ENCODE measurements around the gene ASB2. TPM values are rescaled to one million over a fixed set of nuclear protein-coding genes. Genes with fewer than 3 reads are reported as not detected.

Gene ASB2
- total and polyA plus RNA-seq, 2 of the 8 experiments (the other 6 are each of a cell fraction or from before 2014, with no cell fraction given), result 1.0 to 2.1 TPM

- TF ChIP-seq PHF8 (conservative IDR thresholded peaks at IDR 0.05; ENCODE audit: low read depth, low read length) (no peak), TAF7 (optimal IDR thresholded peaks at IDR 0.05; ENCODE audit: borderline replicate concordance, low read depth, low read length) (no peak), CTBP2 (IDR thresholded peaks at IDR 0.05; ENCODE audit: borderline replicate concordance, insufficient read depth, insufficient read length, low read length) (no peak), CTCF (IDR thresholded peaks at IDR 0.05; ENCODE audit: control extremely low read depth in 1 of 3, insufficient read depth in 1 of 3, low read depth in 1 of 3, low read length in 3 of 3) (peak; percentile 93 to 99 (median 97)), YY1 (IDR thresholded peaks at IDR 0.05; ENCODE audit: low read depth, low read length) (peak; percentile 59; the same call in 1 of the 2 replicates), SIX5 (IDR thresholded peaks at IDR 0.05; ENCODE audit: low read depth, low read length) (no peak), GTF2F1 (IDR thresholded peaks at IDR 0.05; ENCODE audit: borderline replicate concordance, low read depth, low read length) (no peak), SP2 (IDR thresholded peaks at IDR 0.05; ENCODE audit: low read length) (no peak), TAF1 (IDR thresholded peaks at IDR 0.05; ENCODE audit: low read depth, low read length) (no peak), SIRT6 (IDR thresholded peaks at IDR 0.05; ENCODE audit: low read length) (no peak), EZH2 (IDR thresholded peaks at IDR 0.05; ENCODE audit: low read depth, low read length, severe bottlenecking) (no peak), SAP30 (IDR thresholded peaks at IDR 0.05; ENCODE audit: insufficient read depth, insufficient replicate concordance, low read length) (no peak), KDM4A (IDR thresholded peaks at IDR 0.05; ENCODE audit: low read depth, low read length, severe bottlenecking) (no peak), SUZ12 (IDR thresholded peaks at IDR 0.05; ENCODE audit: low read length) (no peak), MAX (IDR thresholded peaks at IDR 0.05) (peak; percentile 64), CREB1 (IDR thresholded peaks at IDR 0.05) (peak; percentile 65), RXRA (IDR thresholded peaks at IDR 0.05; ENCODE audit: insufficient read depth, low read depth, low read length) (no peak), HDAC2 (IDR thresholded peaks at IDR 0.05; ENCODE audit: borderline replicate concordance in 1 of 2, low read depth in 2 of 2, low read length in 2 of 2) (no peak), JUND (IDR thresholded peaks at IDR 0.05; ENCODE audit: low read length) (0 out of 2 replicates have a peak, but pooled peaks have one; percentile 38), E2F6 (IDR thresholded peaks at IDR 0.05) (no peak)
These were observed 25.4 kb upstream of the ASB2 start (continued) for GRCh38 chr14:94001501-94002396.
